K562 (cell line): ENCODE results near the gene TRPC4. TPM values are rescaled to one million over a fixed set of nuclear protein-coding genes. Genes with fewer than 3 reads are reported as not detected.

ENCODE experiments used
- ATAC-seq: fragments of 200-7000 bp; cut with Tn5 transposase; 3 replicates; pipeline ENCODE4 v1.9.1; 2020; ENCODE audit warnings: moderate library complexity
- BruUV-seq: library from RNA; stranded (reverse); fragments of 400-500 nt; replicated peaks from 2 replicates; lab custom pipeline; 2021; lab: Mats Ljungman, UMichigan
- CTCF ChIA-PET: fragments of 300-600 bp; formaldehyde crosslinking; extraction: SDS; loops from one replicate; lab custom pipeline; 2021; ENCODE audit warnings: low intra/inter-chr PET ratio; lab: Yijun Ruan, JAX
- POLR2A ChIA-PET: fragments of 300-600, 350-650 bp; sonication (Branson Sonifier 250); formaldehyde crosslinking; extraction: SDS; loops from one replicate; lab custom pipeline; 2021; ENCODE audit warnings: antibody characterized with exemption, inconsistent platforms; lab: Yijun Ruan, JAX
- DNase-seq, 4 experiments: peaks; one replicate each; pipeline versions ENCODE4 v3.0.0 to v3.0.0-alpha.2; 2011 to 2018; ENCODE audit warnings: low spot score in 3 of 4, mixed read lengths in 3 of 4; ENCODE audit errors: extremely low read depth in 1 of 4
- FAIRE-seq: peaks from 2 replicates; lab custom pipeline; 2011; peaks lifted over from hg19 to GRCh38; lab: Jason Lieb, UNC
- H2AFZ ChIP-seq: 2 replicates; pipeline ENCODE4 v1.6.0; 2011; ENCODE audit warnings: low read depth, low read length, control low read depth, inconsistent platforms
- H3K27ac ChIP-seq: fragments of 200-600 bp; 3 replicates; pipeline ENCODE4 v1.8.0; 2011; ENCODE audit warnings: low read depth, mild to moderate bottlenecking, control low read depth, inconsistent platforms, low read length, moderate library complexity, mixed read lengths; ENCODE audit errors: extremely low read depth
- H3K27me3 ChIP-seq, 2 experiments: fragments of 300-600 bp in 1 of 2; 2 replicates in 1 of 2; 3 replicates in 1 of 2; pipeline versions ENCODE4 v1.6.0 to v1.8.0; 2011; ENCODE audit warnings: inconsistent platforms in 2 of 2, low read length in 2 of 2, mild to moderate bottlenecking in 1 of 2, mixed read lengths in 1 of 2, moderate library complexity in 1 of 2; ENCODE audit not compliant: control insufficient read depth in 2 of 2, insufficient read depth in 2 of 2
- H3K36me3 ChIP-seq: fragments of 300-600 bp; 3 replicates; pipeline ENCODE4 v1.8.0; 2011; ENCODE audit warnings: mild to moderate bottlenecking, low read length, inconsistent platforms; ENCODE audit not compliant: control insufficient read depth, insufficient read depth
- H3K4me1 ChIP-seq, 2 experiments: fragments of 200-600 bp in 1 of 2; replicated peaks in 1 of 2; 2 replicates in 1 of 2; 3 replicates in 1 of 2; pipeline versions ENCODE4 v1.5.1 to v1.8.0; 2011; ENCODE audit warnings: inconsistent platforms in 2 of 2, low read length in 2 of 2, mild to moderate bottlenecking in 1 of 2, mixed read lengths in 1 of 2, moderate library complexity in 1 of 2; ENCODE audit not compliant: control insufficient read depth in 2 of 2, insufficient read depth in 2 of 2
- H3K4me2 ChIP-seq: 2 replicates; pipeline ENCODE4 v1.6.1; 2011; ENCODE audit warnings: low read length, control low read depth, inconsistent platforms, mixed read lengths; ENCODE audit not compliant: insufficient read depth
- H3K4me3 ChIP-seq: fragments of 200-600 bp; sonication (generic), shearing (Covaris generic); 2 replicates; pipeline ENCODE4 v1.5.1; 2016; ENCODE audit warnings: control low read depth, inconsistent platforms
- H3K79me2 ChIP-seq: fragments of 200-600 bp; 3 replicates; pipeline ENCODE4 v1.8.0; 2011; ENCODE audit warnings: low read length, inconsistent platforms; ENCODE audit not compliant: control insufficient read depth, insufficient read depth
- H3K9ac ChIP-seq, 2 experiments: 2 replicates each; pipeline versions ENCODE4 v1.6.0 to v1.6.1; 2011; ENCODE audit warnings: low read depth in 2 of 2, low read length in 2 of 2, control low read depth in 1 of 2, inconsistent platforms in 1 of 2, mild to moderate bottlenecking in 1 of 2, mixed read lengths in 1 of 2; ENCODE audit not compliant: insufficient read depth in 1 of 2
- H3K9me1 ChIP-seq: one replicate; pipeline ENCODE4 v1.6.0; 2011; ENCODE audit warnings: inconsistent platforms, mild to moderate bottlenecking, low read length, moderate library complexity; ENCODE audit not compliant: control insufficient read depth, insufficient read depth
- H3K9me3 ChIP-seq: replicated peaks from 2 replicates; pipeline ENCODE4 v1.5.1; 2011; ENCODE audit warnings: low read depth, low read length, inconsistent platforms; ENCODE audit not compliant: control insufficient read depth, insufficient read depth
- H4K20me1 ChIP-seq: replicated peaks from 2 replicates; pipeline ENCODE4 v1.6.1; 2011; ENCODE audit warnings: low read length, inconsistent platforms, mixed read lengths; ENCODE audit not compliant: control insufficient read depth, insufficient read depth
- BRD9 ChIP-seq: fragments of 450-650 bp; IDR thresholded peaks from 2 replicates; pipeline ENCODE4 v1.6.1; 2018; ENCODE audit warnings: low read depth; ENCODE audit not compliant: partially characterized antibody
- GATAD2B ChIP-seq: fragments of 450-650 bp; IDR thresholded peaks from 2 replicates; pipeline ENCODE4 v1.6.1; 2017; ENCODE audit warnings: mild to moderate bottlenecking, borderline replicate concordance
- GTF2A2 ChIP-seq: IDR thresholded peaks from 2 replicates; pipeline ENCODE4 v1.6.1; 2016; ENCODE audit warnings: mild to moderate bottlenecking, missing genetic modification characterization, missing compliant biosample characterization
- HDAC2 ChIP-seq: fragments of 450-650 bp; IDR thresholded peaks from 2 replicates; pipeline ENCODE4 v1.6.1; 2016; ENCODE audit warnings: mild to moderate bottlenecking
- HDGF ChIP-seq: fragments of 450-650 bp; IDR thresholded peaks from 2 replicates; pipeline ENCODE4 v1.6.1; 2016
- KAT2B ChIP-seq: IDR thresholded peaks from one replicate; pipeline ENCODE4 v1.6.1; 2012; ENCODE audit warnings: low read depth, mild to moderate bottlenecking, control low read depth, inconsistent platforms, low read length, moderate library complexity
- NCOA4 ChIP-seq: fragments of 450-650 bp; IDR thresholded peaks from 2 replicates; pipeline ENCODE4 v1.6.1; 2018; ENCODE audit warnings: mild to moderate bottlenecking; ENCODE audit not compliant: partially characterized antibody
- RBM15 ChIP-seq: fragments of 200-400 bp; formaldehyde crosslinking; IDR thresholded peaks from 2 replicates; pipeline ENCODE4 v1.6.1; 2018; ENCODE audit warnings: mild to moderate bottlenecking, low read length, moderate library complexity; ENCODE audit not compliant: insufficient read depth
- RUNX1 ChIP-seq: sonication (generic); IDR thresholded peaks from 2 replicates; pipeline ENCODE4 v1.6.1; 2016; ENCODE audit warnings: antibody characterized with exemption, low read depth
- SNRNP70 ChIP-seq: fragments of 200-400 bp; formaldehyde crosslinking; optimal IDR thresholded peaks from 2 replicates; pipeline ENCODE3; 2017; ENCODE audit warnings: low read depth, low read length
- YY1 ChIP-seq, 3 experiments: IDR thresholded peaks; 2 replicates each; pipeline ENCODE4 v1.6.1; 2011; ENCODE audit warnings: low read length in 2 of 3, mild to moderate bottlenecking in 2 of 3, moderate library complexity in 2 of 3, borderline replicate concordance in 1 of 3, control low read depth in 1 of 3, low read depth in 1 of 3; ENCODE audit not compliant: insufficient read depth in 3 of 3, insufficient replicate concordance in 2 of 3, control insufficient read depth in 1 of 3, insufficient read length in 1 of 3; ENCODE audit errors: extremely low read depth in 1 of 3
- ZNF217 ChIP-seq: sonication (generic); formaldehyde crosslinking; IDR thresholded peaks from 2 replicates; pipeline ENCODE4 v1.8.0; 2022; ENCODE audit warnings: mild to moderate bottlenecking, missing genetic modification reagents
- ZNF584 ChIP-seq: fragments of 200-800 bp; sonication (Bioruptor generic); IDR thresholded peaks from 2 replicates; pipeline ENCODE4 v1.6.1; 2016; ENCODE audit warnings: low read depth, mild to moderate bottlenecking, missing genetic modification characterization, missing compliant biosample characterization
- ZNF655 ChIP-seq: fragments of 250-450 bp; sonication (Bioruptor Pico); IDR thresholded peaks from 2 replicates; pipeline ENCODE4 v1.5.0; 2021
- WGBS: fragments of 100-300 bp; shearing (Covaris generic); methylation state at CpG from one replicate; pipeline ENCODE4 v1.1.6; 2016; ENCODE audit warnings: low coverage, mixed read lengths; ENCODE audit not compliant: insufficient coverage; ENCODE audit errors: missing lambda C conversion rate; 5-methylcytosine and 5-hydroxymethylcytosine counted together
- in situ Hi-C: fragments of 300-500 bp; cut with MboI; formaldehyde crosslinking; loops from 4 replicates; pipeline ENCODE4 v1.15.0; 2018; ENCODE audit warnings: inconsistent platforms, mixed read lengths
- intact Hi-C: fragments of 100-400 bp; cut with micrococcal nuclease; formaldehyde crosslinking; loops from 2 replicates; pipeline ENCODE4 v1.14.2; 2022
- polyA plus RNA-seq, 8 experiments: library from polyadenylated mRNA; depleted of rRNA in 4 of 8; stranded (reverse) in 5 of 8; unstranded in 3 of 8; fragments of >200 nt; fragmentation: Nextera tagmentation in 2 of 8; fragmentation: Illumina TruSeq in 1 of 8; extraction: Ambion mirVana in 2 of 8; extraction: Trizol in 1 of 8; gene quantifications; 2 replicates each; pipeline versions ENCODE4 v1.2.1 to v1.2.3, GENCODE V29; 2011 to 2014; ENCODE audit warnings: inconsistent platforms in 1 of 8, missing spikeins in 1 of 8
- total RNA-seq, 7 experiments: library from RNA; depleted of rRNA in 6 of 7; stranded (reverse); fragments of >200 nt in 6 of 7; fragmentation: Illumina TruSeq in 2 of 7; extraction: Trizol in 2 of 7; gene quantifications; 2 replicates each; pipeline versions ENCODE4 v1.2.1 to v1.2.3, GENCODE V29; 2011 to 2021; ENCODE audit warnings: low replicate concordance in 1 of 7
- TF ChIP-seq, protein P1 (sequence below): sonication (generic); formaldehyde crosslinking; IDR thresholded peaks from 2 replicates; pipeline ENCODE4 v1.8.0; 2023; ENCODE audit warnings: mild to moderate bottlenecking, missing genetic modification reagents
- TF ChIP-seq, protein P2 (sequence below): fragments of 450-650 bp; formaldehyde crosslinking; IDR thresholded peaks from 2 replicates; pipeline ENCODE4 v1.4.0; 2020; ENCODE audit warnings: mild to moderate bottlenecking, moderate library complexity
- TF ChIP-seq, protein P3 (sequence below): fragments of 250-450 bp; sonication (Bioruptor Pico); IDR thresholded peaks from 2 replicates; pipeline ENCODE4 v1.4.0; 2020; ENCODE audit warnings: mild to moderate bottlenecking

The TRPC4 gene
- total and polyA plus RNA-seq, 9 of the 15 experiments (the other 6 are each of a cell fraction or from before 2014, with no cell fraction given), result 0.03 to 0.04 TPM; not detected in 7

GRCh38 chr13:37701972-37702371 lies 167.6 kb downstream of the TRPC4 start (continued):
- TF ChIP-seq YY1 (IDR thresholded peaks at IDR 0.05; ENCODE audit: borderline replicate concordance in 1 of 3, control insufficient read depth in 1 of 3, extremely low read depth in 1 of 3, insufficient read depth in 3 of 3, insufficient read length in 1 of 3, insufficient replicate concordance in 2 of 3, low read depth in 1 of 3, low read length in 2 of 3), result no peak
- TF ChIP-seq RUNX1, result no peak
- no peak for TF ChIP-seq ZNF655 (CRISPR knock-in tag)
- TF ChIP-seq, protein P1, sequence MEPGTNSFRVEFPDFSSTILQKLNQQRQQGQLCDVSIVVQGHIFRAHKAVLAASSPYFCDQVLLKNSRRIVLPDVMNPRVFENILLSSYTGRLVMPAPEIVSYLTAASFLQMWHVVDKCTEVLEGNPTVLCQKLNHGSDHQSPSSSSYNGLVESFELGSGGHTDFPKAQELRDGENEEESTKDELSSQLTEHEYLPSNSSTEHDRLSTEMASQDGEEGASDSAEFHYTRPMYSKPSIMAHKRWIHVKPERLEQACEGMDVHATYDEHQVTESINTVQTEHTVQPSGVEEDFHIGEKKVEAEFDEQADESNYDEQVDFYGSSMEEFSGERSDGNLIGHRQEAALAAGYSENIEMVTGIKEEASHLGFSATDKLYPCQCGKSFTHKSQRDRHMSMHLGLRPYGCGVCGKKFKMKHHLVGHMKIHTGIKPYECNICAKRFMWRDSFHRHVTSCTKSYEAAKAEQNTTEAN (CRISPR knock-in tag), result no peak
- no peak for TF ChIP-seq RBM15
- TF ChIP-seq NCOA4, result no peak
- no peak for TF ChIP-seq GATAD2B
- no peak for TF ChIP-seq BRD9

GRCh38 chr13:37701306-37701705 lies 168.3 kb downstream of the TRPC4 start:
- POLR2A ChIA-PET, result no interaction called here
- BruUV-seq, result no TSS peak
- no peak overlapping the region for H2AFZ ChIP-seq
- no peak overlapping the region for H3K27ac ChIP-seq
- H3K79me2 ChIP-seq, result no peaks in the 10 kb centered on the region
- no peaks in the 10 kb centered on the region for H3K9me3 ChIP-seq
- no peak for DNase-seq
- CTCF ChIA-PET, result no interaction called here
- FAIRE-seq, result no peak
- no peaks in the 10 kb centered on the region for H3K4me1 ChIP-seq
- H3K4me3 ChIP-seq, result no peak overlapping the region
- no peaks in the 10 kb centered on the region for H3K9me1 ChIP-seq
- intact Hi-C loops, result no loop called here
- H3K27me3 ChIP-seq, result no peaks in the 10 kb centered on the region
- H3K4me2 ChIP-seq, result no peak overlapping the region
- in situ Hi-C loops, result no loop called here
- no peak for ATAC-seq
- no peaks in the 10 kb centered on the region for H3K36me3 ChIP-seq
- WGBS, result 8% methylated on average over 4 of the region's 4 CpGs
- no peak overlapping the region for H3K9ac ChIP-seq
- H4K20me1 ChIP-seq, result no peaks in the 10 kb centered on the region
- TF ChIP-seq HDAC2 (no peak), ZNF217 (CRISPR knock-in tag) (no peak), GTF2A2 (tag) (no peak), ZNF584 (CRISPR knock-in tag) (no peak), HDGF (no peak), SNRNP70 (no peak), KAT2B (no peak)
- TF ChIP-seq, protein P2, sequence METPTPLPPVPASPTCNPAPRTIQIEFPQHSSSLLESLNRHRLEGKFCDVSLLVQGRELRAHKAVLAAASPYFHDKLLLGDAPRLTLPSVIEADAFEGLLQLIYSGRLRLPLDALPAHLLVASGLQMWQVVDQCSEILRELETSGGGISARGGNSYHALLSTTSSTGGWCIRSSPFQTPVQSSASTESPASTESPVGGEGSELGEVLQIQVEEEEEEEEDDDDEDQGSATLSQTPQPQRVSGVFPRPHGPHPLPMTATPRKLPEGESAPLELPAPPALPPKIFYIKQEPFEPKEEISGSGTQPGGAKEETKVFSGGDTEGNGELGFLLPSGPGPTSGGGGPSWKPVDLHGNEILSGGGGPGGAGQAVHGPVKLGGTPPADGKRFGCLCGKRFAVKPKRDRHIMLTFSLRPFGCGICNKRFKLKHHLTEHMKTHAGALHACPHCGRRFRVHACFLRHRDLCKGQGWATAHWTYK (CRISPR knock-in tag), result no peak
- TF ChIP-seq, protein P3, sequence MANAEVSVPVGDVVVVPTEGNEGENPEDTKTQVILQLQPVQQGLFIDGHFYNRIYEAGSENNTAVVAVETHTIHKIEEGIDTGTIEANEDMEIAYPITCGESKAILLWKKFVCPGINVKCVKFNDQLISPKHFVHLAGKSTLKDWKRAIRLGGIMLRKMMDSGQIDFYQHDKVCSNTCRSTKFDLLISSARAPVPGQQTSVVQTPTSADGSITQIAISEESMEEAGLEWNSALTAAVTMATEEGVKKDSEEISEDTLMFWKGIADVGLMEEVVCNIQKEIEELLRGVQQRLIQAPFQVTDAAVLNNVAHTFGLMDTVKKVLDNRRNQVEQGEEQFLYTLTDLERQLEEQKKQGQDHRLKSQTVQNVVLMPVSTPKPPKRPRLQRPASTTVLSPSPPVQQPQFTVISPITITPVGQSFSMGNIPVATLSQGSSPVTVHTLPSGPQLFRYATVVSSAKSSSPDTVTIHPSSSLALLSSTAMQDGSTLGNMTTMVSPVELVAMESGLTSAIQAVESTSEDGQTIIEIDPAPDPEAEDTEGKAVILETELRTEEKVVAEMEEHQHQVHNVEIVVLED (CRISPR knock-in tag), result no peak
